SU-DHL-6 (cell line): ENCODE data around the gene SH3PXD2A.

ENCODE experiments used
- H2AFZ ChIP-seq: fragments of 200-600 bp; sonication (generic); 2 replicates; pipeline ENCODE4 v1.6.1; 2014; ENCODE audit warnings: low read depth, mild to moderate bottlenecking, moderate library complexity, mixed read lengths, antibody characterized with exemption, low read length; ENCODE audit not compliant: severe bottlenecking
- H3F3A ChIP-seq: fragments of 200-600 bp; shearing (Covaris generic); 2 replicates; pipeline ENCODE4 v1.6.0; 2016; ENCODE audit warnings: antibody characterized with exemption, mild to moderate bottlenecking; ENCODE audit not compliant: insufficient read depth
- H3K27ac ChIP-seq: fragments of 200-600 bp; sonication (generic); 2 replicates; pipeline ENCODE4 v1.5.1; 2016; ENCODE audit warnings: low read depth, mild to moderate bottlenecking, low read length, moderate library complexity, mixed read lengths
- H3K27me3 ChIP-seq: fragments of 200-600 bp; sonication (generic), shearing (Covaris generic); 2 replicates; pipeline ENCODE4 v1.6.0; 2014; ENCODE audit warnings: mild to moderate bottlenecking, low read length
- H3K36me3 ChIP-seq: fragments of 200-600 bp; sonication (generic); 2 replicates; pipeline ENCODE4 v1.6.1; 2014; ENCODE audit warnings: mild to moderate bottlenecking, low read length, mixed read lengths
- H3K4me2 ChIP-seq: fragments of 300-600, 200-600 bp; shearing (Covaris generic), sonication (generic); 2 replicates; pipeline ENCODE4 v1.6.0; 2014; ENCODE audit warnings: low read length, low read depth, mild to moderate bottlenecking; ENCODE audit not compliant: poor library complexity, severe bottlenecking
- H3K4me3 ChIP-seq: fragments of 200-600 bp; sonication (generic); 2 replicates; pipeline ENCODE4 v1.5.1; 2014; ENCODE audit warnings: antibody characterized with exemption, low read length, mild to moderate bottlenecking, mixed read lengths; ENCODE audit not compliant: insufficient read depth, poor library complexity, severe bottlenecking
- H3K79me2 ChIP-seq: fragments of 200-600 bp; sonication (generic); 2 replicates; pipeline ENCODE4 v1.6.1; 2014; ENCODE audit warnings: mild to moderate bottlenecking, low read length, moderate library complexity; ENCODE audit not compliant: insufficient read depth
- H3K9ac ChIP-seq: fragments of 200-600 bp; sonication (generic); 2 replicates; pipeline ENCODE4 v1.7.0; 2014; ENCODE audit warnings: mild to moderate bottlenecking, low read length
- H3K9me2 ChIP-seq: fragments of 200-600 bp; sonication (generic); replicated peaks from 2 replicates; pipeline ENCODE4 v1.6.1; 2014; ENCODE audit warnings: low read length; ENCODE audit not compliant: insufficient read depth
- H3K9me3 ChIP-seq: fragments of 200-600 bp; sonication (generic); 2 replicates; pipeline ENCODE4 v1.6.1; 2014; ENCODE audit warnings: low read length, mixed read lengths; ENCODE audit not compliant: insufficient read depth
- H4K20me1 ChIP-seq: fragments of 200-600 bp; sonication (generic); 2 replicates; pipeline ENCODE4 v1.6.1; 2014; ENCODE audit warnings: low read depth, mild to moderate bottlenecking, antibody characterized with exemption, low read length, moderate library complexity, mixed read lengths
- EZH2phosphoT487 ChIP-seq: fragments of 200-600 bp; sonication (generic), shearing (Covaris generic); conservative IDR thresholded peaks from 2 replicates; pipeline ENCODE4 v1.6.1; 2018; ENCODE audit warnings: mild to moderate bottlenecking, antibody characterized with exemption, low read length, moderate library complexity, mixed read lengths
- TF ChIP-seq, protein P1 (sequence below): fragments of 200-600 bp; sonication (generic); IDR thresholded peaks from one replicate; pipeline ENCODE4 v1.5.1; 2017; ENCODE audit warnings: antibody characterized with exemption, mild to moderate bottlenecking, low read length, moderate library complexity; ENCODE audit not compliant: insufficient read depth, poor library complexity, severe bottlenecking

SH3PXD2A gene

DNA sequence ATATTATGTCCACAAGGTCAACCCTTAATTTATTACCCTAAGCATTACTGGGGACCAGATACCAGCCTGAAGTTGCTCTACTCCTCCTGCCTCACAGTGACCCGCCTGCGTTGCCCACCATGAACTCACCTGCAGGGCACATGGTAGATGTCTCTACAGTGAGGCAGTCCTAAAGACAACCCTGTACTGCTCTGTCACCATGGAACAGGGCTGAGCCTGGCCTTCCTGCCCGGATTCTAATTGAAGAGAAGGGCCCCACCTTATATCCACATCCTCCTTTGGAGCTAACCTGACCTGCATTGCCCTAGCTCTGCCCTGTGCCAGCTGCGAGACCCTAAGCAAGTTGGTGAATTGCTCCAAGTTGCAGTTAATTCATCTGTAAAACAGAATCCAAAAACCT is 4.1 kb downstream of the SH3PXD2A start:
- Histone ChIP-seq H2AFZ (no peak overlapping the region), H3K79me2 (no peaks in the 10 kb centered on the region), H3F3A (no peaks in the 10 kb centered on the region)

DNA sequence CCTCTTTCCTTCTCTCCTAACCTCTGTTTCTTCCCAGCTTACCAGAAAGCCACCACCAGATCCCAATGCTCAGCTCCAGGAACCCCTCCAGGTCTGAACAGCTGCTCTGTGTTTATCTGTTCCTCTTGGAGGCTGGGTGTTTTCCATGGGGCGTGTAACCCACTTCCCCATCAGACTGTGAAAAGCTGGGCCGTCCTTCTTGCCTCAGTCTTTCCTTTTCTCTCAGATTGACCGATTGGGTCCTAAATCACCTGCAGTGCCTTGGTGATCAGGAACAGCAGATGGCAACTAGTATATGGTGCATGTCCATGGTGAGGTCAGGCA is 4.8 kb downstream of the SH3PXD2A start:
- no peak overlapping the region for H3K27ac ChIP-seq
- no peaks in the 10 kb centered on the region for H4K20me1 ChIP-seq
- no peaks in the 10 kb centered on the region for H3K79me2 ChIP-seq
- H3K9me2 ChIP-seq = no peaks in the 10 kb centered on the region
- no peak overlapping the region for H3K4me2 ChIP-seq
- H3K9ac ChIP-seq = no peak overlapping the region
- TF ChIP-seq, protein P1, sequence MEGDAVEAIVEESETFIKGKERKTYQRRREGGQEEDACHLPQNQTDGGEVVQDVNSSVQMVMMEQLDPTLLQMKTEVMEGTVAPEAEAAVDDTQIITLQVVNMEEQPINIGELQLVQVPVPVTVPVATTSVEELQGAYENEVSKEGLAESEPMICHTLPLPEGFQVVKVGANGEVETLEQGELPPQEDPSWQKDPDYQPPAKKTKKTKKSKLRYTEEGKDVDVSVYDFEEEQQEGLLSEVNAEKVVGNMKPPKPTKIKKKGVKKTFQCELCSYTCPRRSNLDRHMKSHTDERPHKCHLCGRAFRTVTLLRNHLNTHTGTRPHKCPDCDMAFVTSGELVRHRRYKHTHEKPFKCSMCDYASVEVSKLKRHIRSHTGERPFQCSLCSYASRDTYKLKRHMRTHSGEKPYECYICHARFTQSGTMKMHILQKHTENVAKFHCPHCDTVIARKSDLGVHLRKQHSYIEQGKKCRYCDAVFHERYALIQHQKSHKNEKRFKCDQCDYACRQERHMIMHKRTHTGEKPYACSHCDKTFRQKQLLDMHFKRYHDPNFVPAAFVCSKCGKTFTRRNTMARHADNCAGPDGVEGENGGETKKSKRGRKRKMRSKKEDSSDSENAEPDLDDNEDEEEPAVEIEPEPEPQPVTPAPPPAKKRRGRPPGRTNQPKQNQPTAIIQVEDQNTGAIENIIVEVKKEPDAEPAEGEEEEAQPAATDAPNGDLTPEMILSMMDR = no peak
- TF ChIP-seq EZH2phosphoT487 = no peak
- H3F3A ChIP-seq = no peaks in the 10 kb centered on the region
- H3K27me3 ChIP-seq = no peaks in the 10 kb centered on the region
- H2AFZ ChIP-seq = no peak overlapping the region
- H3K36me3 ChIP-seq = no peaks in the 10 kb centered on the region
- H3K4me3 ChIP-seq = no peak overlapping the region
- H3K9me3 ChIP-seq = no peaks in the 10 kb centered on the region

More for the DNA sequence above, 4.1 kb downstream of the SH3PXD2A start:
- H3K9ac ChIP-seq = no peak overlapping the region
- no peak overlapping the region for H3K27ac ChIP-seq
- H3K36me3 ChIP-seq = no peaks in the 10 kb centered on the region
- no peaks in the 10 kb centered on the region for H4K20me1 ChIP-seq
- no peaks in the 10 kb centered on the region for H3K9me2 ChIP-seq
- no peaks in the 10 kb centered on the region for H3K27me3 ChIP-seq
- no peak overlapping the region for H3K4me2 ChIP-seq
- no peaks in the 10 kb centered on the region for H3K9me3 ChIP-seq
- H3K4me3 ChIP-seq = no peak overlapping the region
- TF ChIP-seq EZH2phosphoT487 = no peak

DNA sequence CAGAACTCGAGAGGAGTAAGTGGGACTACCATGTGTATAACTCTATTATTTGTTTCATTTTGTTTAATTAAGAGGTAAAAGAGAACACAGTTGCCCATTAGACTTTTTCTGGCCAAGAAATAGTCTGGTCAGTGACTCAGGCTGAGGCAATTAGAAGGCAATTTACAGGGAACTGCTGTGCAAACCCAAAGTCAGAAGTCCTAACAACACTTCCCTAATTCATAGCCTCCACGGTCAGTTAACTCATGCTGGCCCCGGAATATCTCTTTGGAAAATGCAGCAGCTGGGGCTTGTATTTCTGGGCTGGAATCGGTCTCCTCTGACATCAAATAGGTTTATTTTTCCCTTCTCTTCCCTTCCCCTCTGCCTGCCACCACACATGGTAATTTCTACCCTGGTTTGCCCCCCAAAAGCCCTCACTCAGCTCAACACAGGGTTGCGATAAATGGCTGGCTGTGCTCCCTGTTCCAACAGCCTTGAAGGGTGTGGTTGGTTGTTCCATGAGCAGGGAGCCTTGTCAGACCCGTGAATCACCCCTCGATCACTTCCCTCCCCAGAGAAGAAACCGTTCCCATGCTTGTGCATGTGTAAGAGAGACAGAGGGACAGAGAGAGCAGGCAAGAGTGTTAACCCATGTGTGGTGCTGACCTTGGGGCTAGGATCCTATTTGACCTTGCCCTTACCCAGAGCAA is 5.3 kb downstream of the SH3PXD2A start:
- no peak overlapping the region for H2AFZ ChIP-seq
- no peaks in the 10 kb centered on the region for H3K79me2 ChIP-seq
- H4K20me1 ChIP-seq = no peaks in the 10 kb centered on the region
- no peak overlapping the region for H3K27ac ChIP-seq
- TF ChIP-seq EZH2phosphoT487 = no peak
- TF ChIP-seq, protein P1 = no peak
- H3K9me3 ChIP-seq = no peaks in the 10 kb centered on the region
- no peak overlapping the region for H3K4me2 ChIP-seq
- H3K4me3 ChIP-seq = no peak overlapping the region
- H3K36me3 ChIP-seq = no peaks in the 10 kb centered on the region
- H3K27me3 ChIP-seq = no peaks in the 10 kb centered on the region
- no peaks in the 10 kb centered on the region for H3F3A ChIP-seq
- H3K9ac ChIP-seq = no peak overlapping the region
- H3K9me2 ChIP-seq = no peaks in the 10 kb centered on the region

DNA sequence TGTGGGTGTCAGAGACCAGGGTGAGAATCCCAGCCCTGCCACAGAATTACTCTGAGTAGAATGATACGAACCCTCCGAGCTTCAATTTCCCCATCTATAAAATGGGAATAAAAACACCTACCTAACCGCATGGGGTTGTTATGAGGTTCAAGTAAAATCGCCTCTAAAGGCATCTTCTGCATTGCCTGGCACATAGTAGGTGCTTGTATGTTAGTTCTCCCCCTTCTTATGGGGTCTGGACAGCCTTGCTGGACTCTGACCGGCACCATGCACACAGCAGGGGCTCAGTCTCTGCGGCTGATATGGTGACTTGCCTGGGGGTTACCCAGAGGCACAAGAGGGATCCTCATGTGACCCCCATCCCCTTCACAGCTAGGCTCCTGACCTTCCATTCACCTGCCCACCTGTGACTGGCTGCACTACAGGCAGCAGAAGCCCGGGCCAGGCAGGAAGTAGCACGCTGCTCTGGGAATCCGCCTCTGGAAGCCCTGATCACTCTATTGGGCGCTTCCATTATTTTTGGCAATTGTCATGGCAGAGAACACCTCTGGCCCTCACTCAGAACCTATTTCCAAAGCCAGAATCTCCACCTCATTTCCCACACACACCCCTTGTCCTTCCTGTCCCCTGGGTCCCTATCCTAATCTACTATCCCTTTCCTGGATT is 6.0 kb downstream of the SH3PXD2A start:
- no peak overlapping the region for H3K27ac ChIP-seq
- no peaks in the 10 kb centered on the region for H3F3A ChIP-seq
- no peak overlapping the region for H3K9ac ChIP-seq
- no peaks in the 10 kb centered on the region for H3K9me3 ChIP-seq
- no peaks in the 10 kb centered on the region for H3K27me3 ChIP-seq
- H3K36me3 ChIP-seq = no peaks in the 10 kb centered on the region
- no peaks in the 10 kb centered on the region for H4K20me1 ChIP-seq
- H3K4me3 ChIP-seq = no peak overlapping the region
- TF ChIP-seq, protein P1 = no peak
- TF ChIP-seq EZH2phosphoT487 = no peak
- no peak overlapping the region for H3K4me2 ChIP-seq
- no peaks in the 10 kb centered on the region for H3K79me2 ChIP-seq
- H2AFZ ChIP-seq = no peak overlapping the region
- no peaks in the 10 kb centered on the region for H3K9me2 ChIP-seq
